Karpas-422 (cell line): ENCODE results near the gene DLEC1. TPM values are rescaled to one million over a fixed set of nuclear protein-coding genes. Genes with fewer than 3 reads are reported as not detected.
A peak's percentile ranks its signal among the peaks of the same experiment; 100 is the strongest.

Experiments used
- DNase-seq: peaks from one replicate; pipeline ENCODE4 v3.0.0-alpha.2; 2015
- H2AFZ ChIP-seq: fragments of 200-600 bp; sonication (generic); 2 replicates; pipeline ENCODE4 v1.6.1; 2014; ENCODE audit warnings: antibody characterized with exemption, low read length, mixed read lengths
- H3K27ac ChIP-seq: fragments of 200-600 bp; sonication (generic); 2 replicates; pipeline ENCODE4 v1.5.1; 2014; ENCODE audit warnings: mild to moderate bottlenecking, low read length, moderate library complexity
- H3K27me3 ChIP-seq: fragments of 200-600 bp; sonication (generic); 2 replicates; pipeline ENCODE4 v1.6.1; 2014; ENCODE audit warnings: low read length, mixed read lengths
- H3K36me3 ChIP-seq: fragments of 200-600 bp; sonication (generic); 2 replicates; pipeline ENCODE4 v1.6.1; 2014; ENCODE audit warnings: low read length, mixed read lengths; ENCODE audit not compliant: insufficient read depth
- H3K4me1 ChIP-seq: fragments of 200-600 bp; sonication (generic); 2 replicates; pipeline ENCODE4 v1.6.1; 2014; ENCODE audit warnings: mild to moderate bottlenecking, low read length, mixed read lengths
- H3K4me2 ChIP-seq: fragments of 200-600 bp; sonication (generic); 2 replicates; pipeline ENCODE4 v1.6.1; 2014; ENCODE audit warnings: low read length, low read depth, mild to moderate bottlenecking; ENCODE audit not compliant: poor library complexity, severe bottlenecking
- H3K4me3 ChIP-seq: fragments of 200-600 bp; sonication (generic); 2 replicates; pipeline ENCODE4 v1.5.1; 2014; ENCODE audit warnings: mild to moderate bottlenecking, antibody characterized with exemption, low read length, mixed read lengths
- H3K79me2 ChIP-seq: fragments of 200-600 bp; sonication (generic); 2 replicates; pipeline ENCODE4 v1.6.1; 2014; ENCODE audit warnings: mild to moderate bottlenecking, low read length, mixed read lengths
- H3K9ac ChIP-seq: fragments of 200-600 bp; sonication (generic); 2 replicates; pipeline ENCODE4 v1.6.0; 2014; ENCODE audit warnings: low read length
- H3K9me2 ChIP-seq: fragments of 200-600 bp; sonication (generic), shearing (Covaris generic); replicated peaks from 2 replicates; pipeline ENCODE4 v1.6.0; 2014; ENCODE audit warnings: mild to moderate bottlenecking, low read length, moderate library complexity; ENCODE audit not compliant: insufficient read depth
- H3K9me3 ChIP-seq: fragments of 300-700, 200-600 bp; sonication (generic); 2 replicates; pipeline ENCODE4 v1.6.1; 2014; ENCODE audit warnings: low read length, mixed read lengths
- H4K20me1 ChIP-seq: fragments of 200-600 bp; sonication (generic); 2 replicates; pipeline ENCODE4 v1.6.1; 2014; ENCODE audit warnings: mild to moderate bottlenecking, antibody characterized with exemption, low read length, low read depth; ENCODE audit not compliant: insufficient read depth
- total RNA-seq: library from RNA; depleted of rRNA; stranded (reverse); fragments of >200 nt; shearing (Covaris generic); gene quantifications from 2 replicates; pipeline ENCODE4 v1.2.3, GENCODE V29; 2014; ENCODE audit warnings: low replicate concordance

DLEC1 gene
- total RNA-seq, 1 experiment from 2014 or later, result not detected

- H3K4me1 ChIP-seq, result no peaks in the 10 kb centered on the region
- no peak overlapping the region for H3K27ac ChIP-seq
- no peak for DNase-seq
Measured at GRCh38 chr3:38117163-38117716, 78.2 kb downstream of the DLEC1 start.

GRCh38 chr3:38117748-38118420 is 78.9 kb downstream of the DLEC1 start:
- H3K9me3 ChIP-seq, result no peaks in the 10 kb centered on the region
- H3K4me1 ChIP-seq, result no peaks in the 10 kb centered on the region
- H3K4me2 ChIP-seq, result no peak overlapping the region
- no peak overlapping the region for H2AFZ ChIP-seq
- peaks cover 2% of the 10 kb centered on the region for H3K36me3 ChIP-seq
- H3K4me3 ChIP-seq, result no peak overlapping the region
- peak; percentile 93 for DNase-seq
- no peaks in the 10 kb centered on the region for H3K27me3 ChIP-seq
- no peaks in the 10 kb centered on the region for H3K79me2 ChIP-seq
- H3K9me2 ChIP-seq, result no peaks in the 10 kb centered on the region
- H4K20me1 ChIP-seq, result no peaks in the 10 kb centered on the region
- no peak overlapping the region for H3K9ac ChIP-seq
- no peak overlapping the region for H3K27ac ChIP-seq

More at GRCh38 chr3:38117163-38117716, 78.2 kb downstream of the DLEC1 start:
- no peak overlapping the region for H3K9ac ChIP-seq
- H3K79me2 ChIP-seq, result no peaks in the 10 kb centered on the region
- no peaks in the 10 kb centered on the region for H3K27me3 ChIP-seq
- H3K36me3 ChIP-seq, result no peaks in the 10 kb centered on the region
- H3K9me3 ChIP-seq, result no peaks in the 10 kb centered on the region
- no peak overlapping the region for H3K4me3 ChIP-seq
- no peak overlapping the region for H2AFZ ChIP-seq
- no peak overlapping the region for H3K4me2 ChIP-seq
- no peaks in the 10 kb centered on the region for H3K9me2 ChIP-seq
- no peaks in the 10 kb centered on the region for H4K20me1 ChIP-seq

- Histone ChIP-seq H3K4me2 (no peak overlapping the region), H3K9ac (no peak overlapping the region), H3K36me3 (peaks cover 7% of the 10 kb centered on the region), H3K27me3 (no peaks in the 10 kb centered on the region), H2AFZ (no peak overlapping the region), H3K4me3 (no peak overlapping the region), H3K79me2 (no peaks in the 10 kb centered on the region), H4K20me1 (no peaks in the 10 kb centered on the region), H3K9me2 (no peaks in the 10 kb centered on the region), H3K9me3 (no peaks in the 10 kb centered on the region), H3K27ac (no peak overlapping the region), H3K4me1 (no peaks in the 10 kb centered on the region)
- DNase-seq, result no peak
Measured at GRCh38 chr3:38118421-38119247, 79.6 kb downstream of the DLEC1 start.

GRCh38 chr3:38119248-38119544 is 80.2 kb downstream of the DLEC1 start:
- no peak overlapping the region for H3K27ac ChIP-seq
- no peaks in the 10 kb centered on the region for H3K9me3 ChIP-seq
- no peaks in the 10 kb centered on the region for H3K9me2 ChIP-seq
- H4K20me1 ChIP-seq, result no peaks in the 10 kb centered on the region
- H3K79me2 ChIP-seq, result no peaks in the 10 kb centered on the region
- DNase-seq, result no peak
- H2AFZ ChIP-seq, result no peak overlapping the region
- no peaks in the 10 kb centered on the region for H3K27me3 ChIP-seq
- H3K4me1 ChIP-seq, result no peaks in the 10 kb centered on the region
- H3K4me3 ChIP-seq, result no peak overlapping the region
- no peak overlapping the region for H3K4me2 ChIP-seq
- peaks cover 10% of the 10 kb centered on the region for H3K36me3 ChIP-seq
- H3K9ac ChIP-seq, result no peak overlapping the region

- H3K36me3 ChIP-seq, result peaks cover 17% of the 10 kb centered on the region
- no peak overlapping the region for H3K4me3 ChIP-seq
- no peaks in the 10 kb centered on the region for H3K4me1 ChIP-seq
- 0 out of 2 replicates have a peak, but pooled peaks cover 4% of the 10 kb centered on the region for H4K20me1 ChIP-seq
- no peaks in the 10 kb centered on the region for H3K9me3 ChIP-seq
- no peak overlapping the region for H3K9ac ChIP-seq
- H2AFZ ChIP-seq, result no peak overlapping the region
- no peaks in the 10 kb centered on the region for H3K27me3 ChIP-seq
- no peaks in the 10 kb centered on the region for H3K79me2 ChIP-seq
- no peak overlapping the region for H3K27ac ChIP-seq
- DNase-seq, result no peak
- H3K9me2 ChIP-seq, result no peaks in the 10 kb centered on the region
- no peak overlapping the region for H3K4me2 ChIP-seq
Measured at GRCh38 chr3:38119821-38120692, 81.0 kb downstream of the DLEC1 start.

GRCh38 chr3:38120693-38121450 is 81.9 kb downstream of the DLEC1 start:
- no peak overlapping the region for H3K4me3 ChIP-seq
- H3K27ac ChIP-seq, result no peak overlapping the region
- 0 out of 2 replicates have a peak, but pooled peaks cover 4% of the 10 kb centered on the region for H4K20me1 ChIP-seq
- peaks cover 18% of the 10 kb centered on the region for H3K36me3 ChIP-seq
- no peak for DNase-seq
- H3K9ac ChIP-seq, result no peak overlapping the region
- no peak overlapping the region for H2AFZ ChIP-seq
- H3K4me1 ChIP-seq, result no peaks in the 10 kb centered on the region
- H3K27me3 ChIP-seq, result no peaks in the 10 kb centered on the region
- no peak overlapping the region for H3K4me2 ChIP-seq
- H3K9me2 ChIP-seq, result no peaks in the 10 kb centered on the region
- no peaks in the 10 kb centered on the region for H3K79me2 ChIP-seq
- no peaks in the 10 kb centered on the region for H3K9me3 ChIP-seq

GRCh38 chr3:38121451-38121831 is 82.4 kb downstream of the DLEC1 start:
- Histone ChIP-seq H3K79me2 (no peaks in the 10 kb centered on the region), H3K9me2 (no peaks in the 10 kb centered on the region), H3K36me3 (peaks cover 23% of the 10 kb centered on the region), H3K27me3 (no peaks in the 10 kb centered on the region), H4K20me1 (0 out of 2 replicates have a peak, but pooled peaks cover 4% of the 10 kb centered on the region), H3K4me3 (no peak overlapping the region), H3K27ac (no peak overlapping the region), H3K9me3 (no peaks in the 10 kb centered on the region), H3K4me1 (no peaks in the 10 kb centered on the region), H2AFZ (no peak overlapping the region), H3K9ac (no peak overlapping the region), H3K4me2 (no peak overlapping the region)
- DNase-seq, result no peak
